Measurements from ENCODE around the gene RNU7-1. TPM values are rescaled to one million over a fixed set of nuclear protein-coding genes. Genes with fewer than 3 reads are reported as not detected.
A peak's percentile ranks its signal among the peaks of the same experiment; 100 is the strongest.

The RNU7-1 gene
- total and polyA plus RNA-seq, 9 of the 15 experiments (the other 6 are each of a cell fraction or from before 2014, with no cell fraction given): not detected

- TF ChIP-seq EGR1 (conservative IDR thresholded peaks at IDR 0.05) (no peak), CEBPB (tag; IDR thresholded peaks at IDR 0.05) (no peak), CHAMP1 (IDR thresholded peaks at IDR 0.05) (no peak), CGGBP1 (CRISPR knock-in tag; IDR thresholded peaks at IDR 0.05) (peak; percentile 99), MTF1 (CRISPR knock-in tag; IDR thresholded peaks at IDR 0.05; ENCODE audit: borderline replicate concordance) (no peak), CREB1 (IDR thresholded peaks at IDR 0.05) (peak; percentile 23; the same call in 1 of the 2 replicates), CREB1 (CRISPR knock-in tag; IDR thresholded peaks at IDR 0.05) (no peak; the same call in 1 of the 2 replicates), ARNT (IDR thresholded peaks at IDR 0.05) (peak; percentile 74 to 84; a peak in 3 of 4 replicates), ZNF780A (CRISPR knock-in tag; IDR thresholded peaks at IDR 0.05) (peak; percentile 93), NFE2 (IDR thresholded peaks at IDR 0.05; ENCODE audit: low read depth) (no peak; the same call in 1 of the 2 replicates), SP2 (IDR thresholded peaks at IDR 0.05; ENCODE audit: extremely low read depth, low read depth, low read length, poor library complexity, severe bottlenecking) (no peak), BCLAF1 (IDR thresholded peaks at IDR 0.05; ENCODE audit: borderline replicate concordance in 1 of 2, control insufficient read depth in 1 of 2, low read depth in 2 of 2, low read length in 1 of 2) (peak in 1 of 2 experiments; percentile 99; a peak in 3 of 4 replicates), KDM1A (IDR thresholded peaks at IDR 0.05) (0 out of 4 replicates have a peak, but pooled peaks of 1 of the 2 experiments have one; percentile 11), CBFA2T3 (IDR thresholded peaks at IDR 0.05) (peak; percentile 30; the same call in 1 of the 2 replicates), WHSC1 (IDR thresholded peaks at IDR 0.05; ENCODE audit: low read length) (no peak), STAG1 (CRISPR knock-in tag; IDR thresholded peaks at IDR 0.05; ENCODE audit: borderline replicate concordance) (no peak), BRD4 (IDR thresholded peaks at IDR 0.05) (no peak), MAZ (CRISPR knock-in tag; conservative IDR thresholded peaks at IDR 0.05 in 1 of 2, IDR thresholded peaks at IDR 0.05 in 1 of 2) (peak; percentile 61 to 93), ZNF384 (IDR thresholded peaks at IDR 0.05; ENCODE audit: low read depth, low read length) (no peak)
Measured at GRCh38 chr12:6943722-6944380, at the start of gene RNU7-1, which contains the start of gene C12orf57 (continued).

All from K562 (cell line).